DMS153 treated with DMSO at 0.1 percent for 48 hours (cell line): ENCODE measurements around the gene KIZ.

Experiments
- DNase-seq: peaks from one replicate; lab custom pipeline; 2025; ENCODE audit not compliant: unreplicated experiment; lab: John Stamatoyannopoulos, UW

KIZ gene

DNA sequence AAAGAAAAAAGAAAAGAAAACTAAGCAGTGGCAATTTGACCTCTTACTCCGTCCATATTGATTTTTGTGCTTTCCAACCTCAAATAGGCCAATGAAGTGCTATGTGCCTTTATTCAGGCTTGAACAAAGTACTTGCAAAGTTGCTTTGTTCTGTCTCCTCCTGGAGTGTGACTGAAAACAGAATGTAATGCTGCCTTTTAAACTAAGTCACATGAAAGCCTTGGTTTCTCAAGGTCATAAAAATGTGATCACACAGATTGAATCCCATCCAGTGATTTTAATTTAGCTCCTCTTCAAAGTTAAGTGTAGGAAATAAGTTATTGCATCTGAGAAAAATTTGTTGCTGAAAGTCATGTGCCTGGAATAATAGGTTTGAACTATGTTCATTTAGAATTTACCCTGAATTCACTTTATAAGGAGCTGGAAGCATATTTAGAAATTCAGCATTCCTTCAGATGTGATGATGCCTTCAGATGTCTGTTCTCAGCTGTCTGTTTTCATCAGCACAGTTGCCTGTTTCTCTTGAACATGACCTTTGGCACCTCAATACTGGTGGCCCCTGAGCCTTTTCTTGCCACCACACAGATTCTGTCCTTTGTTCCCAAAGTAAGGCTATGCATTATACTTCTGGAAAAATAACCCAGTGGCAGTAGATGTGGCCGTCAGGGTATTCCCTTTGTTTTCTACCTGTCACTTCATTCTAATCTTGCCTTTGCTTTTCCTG lies 48.8 kb downstream of the KIZ start:
- no peak for DNase-seq

DNA sequence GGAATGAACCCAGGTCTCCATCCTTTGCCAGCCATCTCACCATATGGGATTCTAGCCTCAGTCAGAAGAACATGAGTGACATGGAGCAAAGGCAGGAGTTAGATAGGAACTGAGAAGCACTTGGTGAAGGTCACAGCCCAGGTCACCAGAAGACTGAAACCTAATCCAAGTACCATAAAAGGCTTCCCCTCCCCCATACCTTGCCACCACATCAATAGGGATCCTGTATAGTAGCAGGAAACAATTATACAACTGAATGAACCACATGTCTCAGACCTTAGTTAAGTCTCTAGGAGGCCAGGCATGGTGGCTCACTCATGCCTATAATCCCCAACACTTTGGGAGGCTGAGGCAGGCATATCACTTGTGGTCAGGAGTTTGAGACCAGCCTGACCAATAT lies 49.6 kb downstream of the KIZ start:
- no peak for DNase-seq

GRCh38 chr20:21177767-21178166 lies 51.9 kb downstream of the KIZ start:
- no peak for DNase-seq

- no peak for DNase-seq
These were observed 53.9 kb downstream of the KIZ start for GRCh38 chr20:21179757-21180156.

- DNase-seq: no peak
These were observed 54.4 kb downstream of the KIZ start for GRCh38 chr20:21180248-21180647.

DNA sequence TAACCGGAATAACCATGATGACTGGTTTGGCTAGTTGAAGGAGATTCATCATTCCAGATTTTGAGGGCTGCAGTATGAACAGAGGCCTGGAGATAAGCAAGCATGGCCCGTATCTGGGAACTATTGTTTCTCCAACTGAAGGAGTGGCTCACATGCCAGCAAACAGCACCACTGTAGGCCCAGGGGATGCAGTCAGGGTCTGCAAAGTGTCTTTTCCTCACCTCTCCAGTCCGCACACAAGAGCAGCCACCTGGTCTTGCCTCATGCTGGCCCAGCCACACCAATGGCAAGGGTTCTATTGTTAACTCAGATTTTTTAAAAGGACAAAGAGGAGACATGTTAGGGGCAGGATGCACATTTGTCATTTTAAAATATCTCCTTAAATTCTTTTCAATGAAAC lies 55.1 kb downstream of the KIZ start:
- no peak for DNase-seq

GRCh38 chr20:21182832-21183563 lies 57.1 kb downstream of the KIZ start:
- no peak for DNase-seq

GRCh38 chr20:21183722-21184121 lies 57.8 kb downstream of the KIZ start:
- DNase-seq: no peak

- no peak for DNase-seq
These were observed 58.9 kb downstream of the KIZ start for GRCh38 chr20:21184819-21185218.

GRCh38 chr20:21185849-21186248 lies 60.0 kb downstream of the KIZ start:
- DNase-seq: no peak

DNA sequence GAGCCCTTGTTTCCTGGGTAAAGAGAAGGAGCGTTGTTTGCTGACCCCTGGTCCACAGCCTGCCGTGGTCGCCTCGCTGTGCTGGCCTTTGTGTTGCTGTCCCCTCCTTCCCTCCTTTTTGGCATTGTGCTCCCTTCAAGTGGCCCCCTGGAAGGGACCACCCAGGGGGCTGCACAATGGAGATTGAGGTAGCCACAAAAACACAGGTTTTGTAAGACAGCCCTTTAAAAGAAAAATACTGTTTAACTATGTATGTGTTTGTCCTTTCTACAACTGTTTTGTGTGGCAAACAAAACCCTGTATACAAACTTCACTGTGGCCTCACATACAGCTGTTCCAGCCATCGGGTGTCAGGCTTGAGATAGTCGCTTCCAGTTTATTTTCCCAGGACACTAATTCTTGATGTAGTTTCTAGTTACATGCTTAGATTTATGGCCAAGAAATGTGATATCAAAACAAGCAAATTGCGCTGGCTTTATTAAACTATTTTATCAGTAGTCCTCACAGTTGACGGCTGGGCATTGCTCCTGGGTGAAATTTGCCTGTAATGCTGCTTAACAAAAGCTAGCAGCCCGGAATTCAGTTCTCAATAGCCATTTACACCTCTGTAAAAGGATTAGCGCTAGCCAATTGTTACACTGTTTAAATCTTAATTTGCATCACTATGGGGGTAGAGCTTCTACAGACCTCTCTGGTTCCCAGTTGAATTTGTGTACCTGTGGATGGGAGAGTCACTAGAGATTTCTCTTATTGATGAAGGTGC lies 64.1 kb downstream of the KIZ start:
- peak; percentile 15 for DNase-seq

DNA sequence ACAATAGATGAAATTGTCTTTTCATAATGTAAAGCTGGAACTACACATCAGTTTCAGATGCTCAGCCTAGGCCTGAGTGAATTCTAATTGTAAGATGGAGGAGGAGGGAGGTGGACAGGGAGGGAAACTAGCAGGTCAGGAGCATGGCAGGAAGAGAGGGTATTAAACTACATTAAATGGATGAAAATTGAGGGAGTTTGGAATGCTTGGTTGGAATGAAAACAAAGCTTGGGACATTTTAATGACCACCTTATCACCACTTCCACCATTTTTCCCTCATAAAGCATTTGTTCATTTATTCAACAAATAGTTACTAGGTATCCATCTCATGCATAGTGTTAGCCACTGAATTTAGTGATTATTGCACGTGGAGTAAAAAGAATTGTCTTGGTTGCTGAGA lies 65.0 kb downstream of the KIZ start:
- DNase-seq: no peak

DNA sequence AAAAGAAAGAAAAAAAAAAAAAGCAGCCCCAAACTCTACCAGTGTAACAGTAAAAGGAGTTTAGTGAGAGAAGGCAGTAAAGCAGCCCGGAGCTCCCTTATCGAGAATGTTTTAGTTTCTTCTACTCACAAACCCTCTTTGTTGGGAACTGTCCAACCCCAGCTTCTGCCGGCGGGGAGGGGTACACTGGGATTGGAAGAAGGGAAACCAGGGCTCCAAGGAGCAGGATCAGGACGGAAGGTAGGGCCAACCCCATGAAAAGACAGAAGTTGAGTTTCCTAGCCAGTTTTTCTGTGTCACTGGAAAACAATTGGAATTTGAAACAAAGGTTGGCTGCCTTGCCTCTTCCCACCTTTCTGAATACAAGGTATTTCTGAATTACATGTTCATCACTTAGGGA lies 66.0 kb downstream of the KIZ start:
- no peak for DNase-seq

GRCh38 chr20:21202259-21202658 lies 76.4 kb downstream of the KIZ start:
- no peak for DNase-seq

DNA sequence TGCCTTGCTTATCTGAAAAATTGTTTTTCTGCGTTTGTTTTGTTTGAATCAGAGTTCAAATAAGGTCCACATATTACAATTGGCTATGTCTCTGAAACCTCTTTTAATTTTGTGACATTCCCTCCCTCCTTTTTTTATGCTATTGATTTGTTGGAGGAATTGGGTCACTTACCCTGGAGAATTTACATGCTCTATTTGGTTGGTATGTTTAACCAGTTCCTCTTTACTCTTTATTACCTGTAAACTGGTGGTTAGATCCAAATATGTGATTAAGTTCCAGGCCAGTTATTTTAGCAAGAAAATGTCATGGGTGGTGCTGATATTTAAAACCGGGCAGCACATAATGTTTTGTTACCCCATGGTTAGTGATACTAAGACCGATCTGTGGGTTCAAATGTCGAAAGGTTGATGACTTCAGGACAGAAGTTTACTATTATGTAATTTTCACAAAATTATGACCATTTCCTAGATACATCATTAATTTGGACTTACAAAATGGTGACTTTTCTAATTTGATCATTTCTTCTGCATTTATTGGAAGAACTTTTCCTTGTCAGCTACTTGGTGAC lies 77.3 kb downstream of the KIZ start:
- DNase-seq: no peak

DNA sequence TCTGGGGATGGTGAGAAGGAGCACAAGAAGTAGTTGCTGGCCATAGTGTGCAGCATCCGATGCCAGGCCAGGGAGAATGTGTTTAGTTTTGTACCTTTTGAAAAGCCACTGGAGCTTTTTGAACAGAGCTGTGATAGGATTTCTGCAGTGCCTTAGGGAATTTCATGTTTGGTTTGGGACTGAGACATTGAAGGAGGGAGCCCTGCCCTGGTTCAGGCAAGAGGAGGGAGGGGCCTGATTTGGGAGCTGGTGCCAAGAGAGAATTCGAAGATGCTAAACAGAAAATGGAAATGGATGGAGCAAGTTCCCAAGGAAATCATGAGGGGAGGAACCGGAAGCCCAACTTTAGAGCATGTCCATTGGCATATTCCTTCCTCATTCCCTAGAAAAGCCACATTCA lies 80.7 kb downstream of the KIZ start:
- no peak for DNase-seq

DNA sequence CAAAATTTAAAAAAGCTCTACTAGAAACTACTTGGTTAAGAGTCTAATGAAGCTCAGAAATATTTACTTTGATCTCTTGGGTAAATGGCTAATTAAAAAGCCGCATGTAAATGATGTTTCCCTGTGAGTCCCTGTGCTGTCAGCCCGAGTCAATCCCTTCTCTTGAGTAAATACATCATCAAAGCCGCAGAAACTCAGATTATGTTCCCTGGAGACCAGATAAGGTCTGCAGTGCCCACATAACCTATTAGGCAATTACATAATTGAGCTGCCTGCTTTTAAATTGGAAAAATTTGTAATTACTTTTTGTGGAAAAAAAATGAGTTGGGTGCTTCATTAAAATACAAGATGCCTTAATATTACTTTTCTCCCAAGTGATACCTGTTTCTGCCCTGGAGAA lies 83.1 kb downstream of the KIZ start:
- DNase-seq: no peak

DNA sequence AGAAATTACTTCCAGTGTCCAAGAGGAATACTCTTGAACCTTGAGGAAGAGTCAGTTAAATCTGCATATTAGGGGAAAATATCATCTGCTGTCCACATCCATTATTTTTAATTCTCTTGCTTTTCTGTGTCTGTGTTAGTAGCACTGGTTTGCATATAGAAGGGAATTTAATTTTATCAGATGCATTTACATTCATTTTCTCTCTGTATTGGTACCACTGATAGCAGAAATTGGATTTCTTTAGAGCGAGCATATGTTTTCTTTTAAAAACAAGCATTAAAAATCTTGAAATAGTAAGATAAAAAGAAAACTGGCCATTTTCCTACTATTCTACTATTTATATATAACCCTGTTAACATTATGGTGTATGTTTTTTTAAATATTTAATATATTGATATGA lies 83.8 kb downstream of the KIZ start:
- DNase-seq: no peak

- DNase-seq: no peak
These were observed 87.8 kb downstream of the KIZ start for GRCh38 chr20:21213691-21214090.

GRCh38 chr20:21214431-21214830 lies 88.5 kb downstream of the KIZ start:
- no peak for DNase-seq

DNA sequence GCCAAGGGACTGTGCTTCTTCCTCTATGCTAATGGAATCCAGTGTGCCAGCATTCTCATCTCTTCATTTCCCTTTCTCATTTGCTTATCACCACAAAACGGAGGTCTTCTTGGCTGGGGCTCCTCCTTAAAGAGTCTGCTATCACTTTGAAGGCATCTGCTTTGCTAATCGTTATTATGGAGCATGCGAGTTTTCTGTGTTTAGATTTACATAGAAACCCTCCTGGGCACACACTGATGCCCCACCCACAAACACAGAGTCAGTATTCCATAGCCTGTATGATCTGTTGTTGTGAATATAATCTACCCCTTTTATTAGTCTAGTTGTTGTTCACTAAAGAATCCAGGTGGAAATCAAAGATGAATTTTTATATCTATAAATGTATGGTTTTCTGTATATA lies 93.8 kb downstream of the KIZ start:
- no peak for DNase-seq

GRCh38 chr20:21224217-21224616 lies 98.3 kb downstream of the KIZ start:
- no peak for DNase-seq
